GM12872 (cell line): Measurements from ENCODE around the gene ACOXL.

ENCODE experiments used
- TF ChIP-seq, protein P1 (sequence below): IDR thresholded peaks from 3 replicates; pipeline ENCODE4 v1.5.1; 2011; ENCODE audit warnings: low read depth, mild to moderate bottlenecking, low read length, moderate library complexity; ENCODE audit not compliant: insufficient read depth

Gene ACOXL

GRCh38 chr2:110829413-110830146, 97.2 kb downstream of the ACOXL start:
- TF ChIP-seq, protein P1, sequence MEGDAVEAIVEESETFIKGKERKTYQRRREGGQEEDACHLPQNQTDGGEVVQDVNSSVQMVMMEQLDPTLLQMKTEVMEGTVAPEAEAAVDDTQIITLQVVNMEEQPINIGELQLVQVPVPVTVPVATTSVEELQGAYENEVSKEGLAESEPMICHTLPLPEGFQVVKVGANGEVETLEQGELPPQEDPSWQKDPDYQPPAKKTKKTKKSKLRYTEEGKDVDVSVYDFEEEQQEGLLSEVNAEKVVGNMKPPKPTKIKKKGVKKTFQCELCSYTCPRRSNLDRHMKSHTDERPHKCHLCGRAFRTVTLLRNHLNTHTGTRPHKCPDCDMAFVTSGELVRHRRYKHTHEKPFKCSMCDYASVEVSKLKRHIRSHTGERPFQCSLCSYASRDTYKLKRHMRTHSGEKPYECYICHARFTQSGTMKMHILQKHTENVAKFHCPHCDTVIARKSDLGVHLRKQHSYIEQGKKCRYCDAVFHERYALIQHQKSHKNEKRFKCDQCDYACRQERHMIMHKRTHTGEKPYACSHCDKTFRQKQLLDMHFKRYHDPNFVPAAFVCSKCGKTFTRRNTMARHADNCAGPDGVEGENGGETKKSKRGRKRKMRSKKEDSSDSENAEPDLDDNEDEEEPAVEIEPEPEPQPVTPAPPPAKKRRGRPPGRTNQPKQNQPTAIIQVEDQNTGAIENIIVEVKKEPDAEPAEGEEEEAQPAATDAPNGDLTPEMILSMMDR = no peak

DNA sequence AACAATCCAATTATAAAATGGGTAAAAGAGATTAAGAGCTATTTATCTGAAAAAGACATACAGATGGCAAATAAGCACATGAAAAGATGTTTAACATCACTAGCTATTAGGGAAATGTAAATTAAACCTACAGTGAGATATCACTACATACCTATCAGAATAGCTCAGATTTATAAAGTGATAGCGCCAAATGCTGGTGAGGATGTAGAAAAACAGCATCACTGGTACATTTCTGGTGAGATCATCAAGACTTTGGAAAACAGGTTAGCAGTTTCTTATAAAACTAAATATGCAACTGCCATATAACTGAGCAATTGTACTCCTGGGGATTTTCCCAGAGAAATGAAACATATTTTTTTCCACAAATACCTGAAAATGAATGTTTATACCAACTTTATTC, 100.4 kb downstream of the ACOXL start:
- TF ChIP-seq, protein P1 = no peak

- TF ChIP-seq, protein P1 = no peak
Measured at GRCh38 chr2:110834134-110834827, 101.9 kb downstream of the ACOXL start.

DNA sequence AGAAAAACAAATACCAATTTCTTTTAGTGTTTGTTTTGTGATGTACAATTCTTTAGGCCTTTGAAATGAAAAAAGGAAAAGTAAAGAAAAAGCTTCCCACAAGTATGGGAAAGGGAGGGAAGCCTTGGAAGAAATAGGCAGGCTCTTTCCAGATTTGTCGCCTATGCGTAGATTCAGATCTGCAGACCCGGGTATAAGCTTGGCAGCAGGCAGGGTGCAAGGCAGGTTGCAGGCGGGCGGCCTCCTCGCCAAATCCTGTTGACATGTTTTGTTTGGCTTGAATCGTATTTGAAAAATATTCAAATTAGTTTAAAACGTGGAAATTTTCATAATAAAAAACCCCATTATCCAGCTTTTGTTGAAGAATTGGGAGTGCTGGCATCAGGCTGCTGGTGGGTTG, 104.3 kb downstream of the ACOXL start:
- TF ChIP-seq, protein P1 = no peak

DNA sequence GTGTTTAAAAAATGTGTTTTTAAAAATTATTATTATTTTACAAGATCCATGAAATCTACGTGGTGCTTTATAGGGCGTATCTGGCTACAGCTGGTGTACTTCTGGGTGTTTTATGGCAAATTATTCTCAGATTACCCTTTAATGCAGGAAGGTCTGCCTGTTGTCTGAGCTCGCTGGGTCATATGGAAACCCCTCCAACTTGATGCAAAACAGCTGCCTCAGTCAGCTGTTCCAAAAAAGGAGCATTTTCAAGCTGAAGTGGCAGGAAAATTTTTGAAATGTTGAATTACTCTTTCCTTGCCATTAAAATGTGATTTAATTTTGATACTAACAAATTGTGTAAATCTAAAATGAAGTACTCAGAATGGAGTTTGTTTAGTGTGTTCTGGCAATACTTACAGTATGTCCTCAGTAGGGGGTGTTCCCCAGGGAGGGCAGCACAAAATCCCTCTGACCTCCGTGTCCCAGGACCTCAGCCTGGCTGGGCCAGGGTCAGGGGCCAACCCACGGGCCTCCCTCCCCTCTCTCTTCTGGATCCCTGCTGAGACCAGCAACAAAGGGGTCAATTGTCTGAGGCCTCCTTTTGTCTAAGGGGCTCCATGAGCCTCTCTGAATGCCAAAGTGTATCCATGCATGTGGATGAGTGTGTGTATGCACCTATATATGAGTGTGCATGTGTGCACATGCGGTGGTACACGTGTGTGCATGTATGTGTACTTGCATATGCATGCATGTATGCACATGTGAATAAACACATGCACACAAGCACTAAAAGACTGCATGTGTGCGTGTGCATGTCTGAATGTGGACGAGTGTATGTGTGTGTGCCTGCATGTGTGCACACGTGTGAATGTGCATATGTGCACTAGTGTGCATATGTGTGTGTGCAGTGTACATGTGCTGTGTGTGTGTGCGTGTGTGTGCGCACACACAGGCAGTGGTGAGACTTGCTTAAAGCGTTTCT, 105.4 kb downstream of the ACOXL start:
- TF ChIP-seq, protein P1 = no peak

DNA sequence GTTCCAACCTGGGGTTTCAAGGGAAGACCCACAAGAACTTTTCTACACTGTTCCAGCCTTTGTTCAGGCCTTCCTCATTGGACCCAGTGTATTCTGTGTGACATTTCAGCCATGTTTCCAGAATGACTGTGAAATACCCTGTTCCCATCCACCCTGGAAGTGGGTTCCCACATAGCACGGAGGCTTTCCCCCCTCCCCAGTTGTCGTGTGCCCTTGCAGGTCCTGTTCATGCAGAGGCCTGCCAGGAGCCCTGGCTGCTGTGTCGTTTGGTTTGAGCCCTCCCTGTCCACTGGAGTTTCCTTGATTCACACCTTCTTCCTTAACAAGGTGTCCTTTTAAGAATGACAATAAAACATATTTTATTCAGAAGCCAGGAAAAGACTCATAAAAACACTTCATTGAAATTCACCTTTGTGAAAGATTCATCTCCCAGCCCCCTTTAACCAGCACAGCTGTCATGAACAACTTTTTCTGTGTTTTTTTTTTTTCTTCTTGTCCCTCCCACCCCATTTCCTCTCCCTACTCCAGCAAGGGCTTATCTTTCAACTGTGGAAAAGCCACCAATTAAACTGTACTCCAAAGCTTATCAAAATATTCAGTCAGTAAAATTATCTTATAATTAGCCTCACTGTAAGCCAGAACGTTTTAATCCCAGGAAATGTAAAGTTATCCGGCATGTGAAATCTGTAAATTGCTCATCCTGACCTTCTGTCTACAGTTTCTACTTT, 106.4 kb downstream of the ACOXL start:
- TF ChIP-seq, protein P1 = no peak

DNA sequence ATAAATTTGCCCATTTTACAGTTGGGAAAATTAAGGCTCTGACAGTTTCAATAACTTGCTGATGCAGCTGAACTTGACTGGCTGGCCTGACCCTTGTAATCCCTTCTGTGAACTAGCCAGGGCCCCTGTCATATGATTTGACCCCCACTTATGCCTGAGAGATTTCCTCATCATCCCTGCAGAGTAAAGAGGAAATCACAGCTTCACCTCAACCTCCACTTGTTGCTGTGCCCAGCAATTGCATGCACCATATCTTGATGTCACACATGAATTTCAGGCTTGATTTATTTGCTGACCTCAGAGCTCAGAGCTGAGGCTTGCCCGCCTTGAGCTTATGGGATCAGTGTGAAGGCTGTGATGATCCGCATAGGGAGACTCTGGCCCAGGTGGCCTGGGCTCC, 108.1 kb downstream of the ACOXL start:
- TF ChIP-seq, protein P1 = no peak
